ENCODE results near the gene CNGB1.

GRCh38 chr16:57923418-57923817 is 47.5 kb downstream of the CNGB1 start:
- no peak for TF ChIP-seq CTCF (IDR thresholded peaks at IDR 0.05)
- TF ChIP-seq POLR2A (IDR thresholded peaks at IDR 0.05), result no peak
